ENCODE results near the gene CYP2D6. TPM values are rescaled to one million over a fixed set of nuclear protein-coding genes. Genes with fewer than 3 reads are reported as not detected.

The CYP2D6 gene
- total and polyA plus RNA-seq, 10 of the 15 experiments (the other 5 are each of a cell fraction or from before 2014, with no cell fraction given) = 0.08 to 1.4 (median 0.39) TPM

GRCh38 chr22:42090596-42091454, 39.8 kb downstream of the CYP2D6 start, which contains the start of gene NDUFA6 (continued):
- TF ChIP-seq CUX1 (IDR thresholded peaks at IDR 0.05; ENCODE audit: insufficient replicate concordance, low read depth, low read length) (no peak), TCF3 (IDR thresholded peaks at IDR 0.05; ENCODE audit: borderline replicate concordance, insufficient read depth, low read depth, low read length) (peak; percentile 93), IRF5 (IDR thresholded peaks at IDR 0.05; ENCODE audit: borderline replicate concordance) (no peak), MTA3 (IDR thresholded peaks at IDR 0.05; ENCODE audit: borderline replicate concordance, low read length) (no peak), USF2 (IDR thresholded peaks at IDR 0.05; ENCODE audit: borderline replicate concordance, low read depth, low read length) (no peak), TAF1 (IDR thresholded peaks at IDR 0.05; ENCODE audit: borderline replicate concordance, low read depth, low read length) (peak; percentile 92), YY1 (IDR thresholded peaks at IDR 0.05; ENCODE audit: low read depth, low read length) (peak; percentile 96), EP300 (IDR thresholded peaks at IDR 0.05; ENCODE audit: borderline replicate concordance in 1 of 2, control insufficient read depth in 1 of 2, low read depth in 2 of 2, low read length in 2 of 2) (no peak), ZBTB4 (CRISPR knock-in tag; IDR thresholded peaks at IDR 0.05) (no peak), ZNF622 (IDR thresholded peaks at IDR 0.05) (no peak), ZZZ3 (IDR thresholded peaks at IDR 0.05; ENCODE audit: control insufficient read depth, insufficient read length, low read depth) (no peak), POLR2AphosphoS5 (IDR thresholded peaks at IDR 0.05; ENCODE audit: low read length) (peak; percentile 94), TCF7 (IDR thresholded peaks at IDR 0.05; ENCODE audit: borderline replicate concordance) (no peak), ZSCAN29 (IDR thresholded peaks at IDR 0.05) (no peak), WRNIP1 (IDR thresholded peaks at IDR 0.05; ENCODE audit: borderline replicate concordance, low read depth, low read length) (no peak)

Measured in GM12878 (cell line).